ENCODE data around the gene CTU2. TPM values are rescaled to one million over a fixed set of nuclear protein-coding genes. Genes with fewer than 3 reads are reported as not detected.

Gene CTU2
- polyA plus RNA-seq, 1 donor (not counting 4 experiments of a cell fraction or from before 2014, with no cell fraction given): 6.3 TPM

GRCh38 chr16:88755745-88756443 is 49.6 kb downstream of the CTU2 start:
- Histone ChIP-seq H3K4me1 (ENCODE audit: control insufficient read depth, extremely low read depth, insufficient read depth, low read length) (peaks cover 26% of the 10 kb centered on the region), H3K9ac (ENCODE audit: control insufficient read depth, extremely low read depth, insufficient read depth, low read length) (peak overlapping the region; percentile 26), H4K20me1 (ENCODE audit: control insufficient read depth, extremely low read depth, insufficient read depth, low read length) (peaks cover 27% of the 10 kb centered on the region), H3K4me2 (ENCODE audit: control insufficient read depth, extremely low read depth, insufficient read depth, low read depth, low read length) (peak overlapping the region; percentile 81), H3K9me1 (ENCODE audit: control insufficient read depth, extremely low read depth, insufficient read depth, low read length) (no peaks in the 10 kb centered on the region), H3K36me3 (ENCODE audit: control insufficient read depth in 2 of 2, extremely low read depth in 1 of 2, insufficient read depth in 2 of 2, low read length in 2 of 2) (peaks cover 11 to 25% of the 10 kb centered on the region in 2 experiments), H2AFZ (ENCODE audit: control insufficient read depth, low read length) (no peak overlapping the region), H3K79me2 (ENCODE audit: control insufficient read depth, insufficient read depth, low read length) (peaks cover 83% of the 10 kb centered on the region), H3K4me3 (ENCODE audit: control insufficient read depth in 2 of 3, extremely low read depth in 1 of 3, insufficient read depth in 2 of 3, low read depth in 1 of 3, low read length in 3 of 3) (peak overlapping the region in 1 of 3 experiments; percentile 44), H3K27ac (ENCODE audit: control insufficient read depth, insufficient read depth, low read length) (peak overlapping the region; percentile 54), H3K27me3 (ENCODE audit: control insufficient read depth, extremely low read depth, insufficient read depth, low read length) (no peaks in the 10 kb centered on the region), H3K9me3 (ENCODE audit: control insufficient read depth, low read depth, low read length) (no peaks in the 10 kb centered on the region)
- dilution Hi-C loops (cut with MboI; ENCODE audit: extremely low pct_ligation_motif_present, low sequenced_read_pairs): loop anchor here (25.0 kb wide), 1 partner anchor 94 kb away; the partner anchor contains the start of genes CYBA and MVD
- TF ChIP-seq, protein P1, sequence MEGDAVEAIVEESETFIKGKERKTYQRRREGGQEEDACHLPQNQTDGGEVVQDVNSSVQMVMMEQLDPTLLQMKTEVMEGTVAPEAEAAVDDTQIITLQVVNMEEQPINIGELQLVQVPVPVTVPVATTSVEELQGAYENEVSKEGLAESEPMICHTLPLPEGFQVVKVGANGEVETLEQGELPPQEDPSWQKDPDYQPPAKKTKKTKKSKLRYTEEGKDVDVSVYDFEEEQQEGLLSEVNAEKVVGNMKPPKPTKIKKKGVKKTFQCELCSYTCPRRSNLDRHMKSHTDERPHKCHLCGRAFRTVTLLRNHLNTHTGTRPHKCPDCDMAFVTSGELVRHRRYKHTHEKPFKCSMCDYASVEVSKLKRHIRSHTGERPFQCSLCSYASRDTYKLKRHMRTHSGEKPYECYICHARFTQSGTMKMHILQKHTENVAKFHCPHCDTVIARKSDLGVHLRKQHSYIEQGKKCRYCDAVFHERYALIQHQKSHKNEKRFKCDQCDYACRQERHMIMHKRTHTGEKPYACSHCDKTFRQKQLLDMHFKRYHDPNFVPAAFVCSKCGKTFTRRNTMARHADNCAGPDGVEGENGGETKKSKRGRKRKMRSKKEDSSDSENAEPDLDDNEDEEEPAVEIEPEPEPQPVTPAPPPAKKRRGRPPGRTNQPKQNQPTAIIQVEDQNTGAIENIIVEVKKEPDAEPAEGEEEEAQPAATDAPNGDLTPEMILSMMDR (optimal IDR thresholded peaks at IDR 0.05 in 1 of 3, IDR thresholded peaks at IDR 0.05 in 1 of 3, conservative IDR thresholded peaks at IDR 0.05 in 1 of 3; ENCODE audit: extremely low read depth in 1 of 3, insufficient read depth in 2 of 3, low read length in 3 of 3): no peak
- no peak for TF ChIP-seq EZH2 (IDR thresholded peaks at IDR 0.05; ENCODE audit: low read length)
- no peak for FAIRE-seq
- no peak for DNase-seq (ENCODE audit: low read depth, low spot score)

GRCh38 chr16:88758227-88758943 is 52.1 kb downstream of the CTU2 start:
- DNase-seq (ENCODE audit: low read depth, low spot score) (no peak), FAIRE-seq (no peak)
- no peaks in the 10 kb centered on the region for H3K9me3 ChIP-seq (ENCODE audit: control insufficient read depth, low read depth, low read length)
- no peak overlapping the region for H3K4me2 ChIP-seq (ENCODE audit: control insufficient read depth, extremely low read depth, insufficient read depth, low read depth, low read length)
- H2AFZ ChIP-seq (ENCODE audit: control insufficient read depth, low read length): no peak overlapping the region
- H3K9me1 ChIP-seq (ENCODE audit: control insufficient read depth, extremely low read depth, insufficient read depth, low read length): no peaks in the 10 kb centered on the region
- H3K4me1 ChIP-seq (ENCODE audit: control insufficient read depth, extremely low read depth, insufficient read depth, low read length): peaks cover 30% of the 10 kb centered on the region
- H3K27ac ChIP-seq (ENCODE audit: control insufficient read depth, insufficient read depth, low read length): no peak overlapping the region
- peaks cover 86% of the 10 kb centered on the region for H3K79me2 ChIP-seq (ENCODE audit: control insufficient read depth, insufficient read depth, low read length)
- dilution Hi-C loops (cut with MboI; ENCODE audit: extremely low pct_ligation_motif_present, low sequenced_read_pairs): loop anchor here (25.0 kb wide), 1 partner anchor 96 kb away; the partner anchor contains the start of genes CYBA and MVD
- H3K9ac ChIP-seq (ENCODE audit: control insufficient read depth, extremely low read depth, insufficient read depth, low read length): no peak overlapping the region
- H3K36me3 ChIP-seq (ENCODE audit: control insufficient read depth in 2 of 2, extremely low read depth in 1 of 2, insufficient read depth in 2 of 2, low read length in 2 of 2): peaks cover 17 to 25% of the 10 kb centered on the region in 2 experiments
- H3K4me3 ChIP-seq (ENCODE audit: control insufficient read depth in 2 of 3, extremely low read depth in 1 of 3, insufficient read depth in 2 of 3, low read depth in 1 of 3, low read length in 3 of 3): no peak overlapping the region
- TF ChIP-seq, protein P1 (optimal IDR thresholded peaks at IDR 0.05 in 1 of 3, IDR thresholded peaks at IDR 0.05 in 1 of 3, conservative IDR thresholded peaks at IDR 0.05 in 1 of 3; ENCODE audit: extremely low read depth in 1 of 3, insufficient read depth in 2 of 3, low read length in 3 of 3): no peak
- no peak for TF ChIP-seq EZH2 (IDR thresholded peaks at IDR 0.05; ENCODE audit: low read length)
- H4K20me1 ChIP-seq (ENCODE audit: control insufficient read depth, extremely low read depth, insufficient read depth, low read length): peaks cover 36% of the 10 kb centered on the region
- no peaks in the 10 kb centered on the region for H3K27me3 ChIP-seq (ENCODE audit: control insufficient read depth, extremely low read depth, insufficient read depth, low read length)

All from keratinocyte (primary cell).